ENCODE data around the gene TGFBI.
A peak's percentile ranks its signal among the peaks of the same experiment; 100 is the strongest.

Gene TGFBI

GRCh38 chr5:136057401-136058038 is 28.7 kb downstream of the TGFBI start:
- no peak for TF ChIP-seq MYC (IDR thresholded peaks at IDR 0.05; ENCODE audit: low read depth, low read length)
- TF ChIP-seq MAX (IDR thresholded peaks at IDR 0.05; ENCODE audit: low read depth, low read length), result no peak
- no peak for TF ChIP-seq POLR2A (IDR thresholded peaks at IDR 0.05; ENCODE audit: extremely low read depth, insufficient read length)
- TF ChIP-seq CTCF (IDR thresholded peaks at IDR 0.05; ENCODE audit: low read depth, low read length), result no peak
- no peak overlapping the region for H3K4me3 ChIP-seq (ENCODE audit: low read depth, low read length)
- DNase-seq (ENCODE audit: low read depth), result peak; percentile 17

GRCh38 chr5:136058039-136058971 is 29.5 kb downstream of the TGFBI start:
- H3K4me3 ChIP-seq (ENCODE audit: low read depth, low read length), result no peak overlapping the region

GRCh38 chr5:136058972-136059354 is 30.2 kb downstream of the TGFBI start:
- no peak for DNase-seq (ENCODE audit: low read depth)
- no peak for TF ChIP-seq POLR2A (IDR thresholded peaks at IDR 0.05; ENCODE audit: extremely low read depth, insufficient read length)
- no peak for TF ChIP-seq CTCF (IDR thresholded peaks at IDR 0.05; ENCODE audit: low read depth, low read length)
- no peak for TF ChIP-seq MAX (IDR thresholded peaks at IDR 0.05; ENCODE audit: low read depth, low read length)
- TF ChIP-seq MYC (IDR thresholded peaks at IDR 0.05; ENCODE audit: low read depth, low read length), result no peak
- no peak overlapping the region for H3K4me3 ChIP-seq (ENCODE audit: low read depth, low read length)

More at GRCh38 chr5:136058039-136058971, 29.5 kb downstream of the TGFBI start:
- TF ChIP-seq MAX (IDR thresholded peaks at IDR 0.05; ENCODE audit: low read depth, low read length) (no peak), CTCF (IDR thresholded peaks at IDR 0.05; ENCODE audit: low read depth, low read length) (no peak), MYC (IDR thresholded peaks at IDR 0.05; ENCODE audit: low read depth, low read length) (no peak), POLR2A (IDR thresholded peaks at IDR 0.05; ENCODE audit: extremely low read depth, insufficient read length) (no peak)
- DNase-seq (ENCODE audit: low read depth), result peak; percentile 20

- no peak overlapping the region for H3K4me3 ChIP-seq (ENCODE audit: low read depth, low read length)
- no peak for DNase-seq (ENCODE audit: low read depth)
- TF ChIP-seq MAX (IDR thresholded peaks at IDR 0.05; ENCODE audit: low read depth, low read length), result no peak
- TF ChIP-seq POLR2A (IDR thresholded peaks at IDR 0.05; ENCODE audit: extremely low read depth, insufficient read length), result no peak
- no peak for TF ChIP-seq CTCF (IDR thresholded peaks at IDR 0.05; ENCODE audit: low read depth, low read length)
- TF ChIP-seq MYC (IDR thresholded peaks at IDR 0.05; ENCODE audit: low read depth, low read length), result no peak
Observed at GRCh38 chr5:136060963-136061362, 32.2 kb downstream of the TGFBI start.

GRCh38 chr5:136061630-136062365 is 33.0 kb downstream of the TGFBI start:
- TF ChIP-seq MYC (IDR thresholded peaks at IDR 0.05; ENCODE audit: low read depth, low read length) (no peak), CTCF (IDR thresholded peaks at IDR 0.05; ENCODE audit: low read depth, low read length) (no peak), MAX (IDR thresholded peaks at IDR 0.05; ENCODE audit: low read depth, low read length) (no peak), POLR2A (IDR thresholded peaks at IDR 0.05; ENCODE audit: extremely low read depth, insufficient read length) (no peak)
- no peak for DNase-seq (ENCODE audit: low read depth)
- H3K4me3 ChIP-seq (ENCODE audit: low read depth, low read length), result no peak overlapping the region

All from NB4 (cell line).